HepG2 (cell line): ENCODE data around the gene CYP2W1. TPM values are rescaled to one million over a fixed set of nuclear protein-coding genes. Genes with fewer than 3 reads are reported as not detected.

Experiments used
- CC2D1A ChIP-seq: sonication (generic); formaldehyde crosslinking; IDR thresholded peaks from 2 replicates; pipeline ENCODE4 v1.8.1; 2023; ENCODE audit warnings: mild to moderate bottlenecking, missing genetic modification reagents
- CEBPZ ChIP-seq: IDR thresholded peaks from 2 replicates; pipeline ENCODE4 v1.6.1; 2012; ENCODE audit warnings: low read length, improper control_type of control experiment
- PRDM15 ChIP-seq: sonication (generic); formaldehyde crosslinking; IDR thresholded peaks from 2 replicates; pipeline ENCODE4 v1.4.0; 2020; ENCODE audit warnings: missing genetic modification reagents
- SAFB2 ChIP-seq: sonication (generic); formaldehyde crosslinking; IDR thresholded peaks from 2 replicates; pipeline ENCODE4 v1.5.1; 2020; ENCODE audit warnings: missing genetic modification reagents, low read depth, mild to moderate bottlenecking, borderline replicate concordance
- SAP130 ChIP-seq: IDR thresholded peaks from 2 replicates; pipeline ENCODE4 v1.6.1; 2016; ENCODE audit warnings: low read depth
- THAP9 ChIP-seq: sonication (generic); formaldehyde crosslinking; IDR thresholded peaks from 2 replicates; pipeline ENCODE4; 2020; ENCODE audit warnings: missing genetic modification reagents, mild to moderate bottlenecking, borderline replicate concordance
- ZNF432 ChIP-seq: sonication (generic); formaldehyde crosslinking; IDR thresholded peaks from 2 replicates; pipeline ENCODE4 v1.5.0; 2020; ENCODE audit warnings: missing genetic modification reagents, mild to moderate bottlenecking, borderline replicate concordance
- polyA plus RNA-seq, 8 experiments: library from polyadenylated mRNA; depleted of rRNA in 3 of 8; stranded (reverse) in 7 of 8; unstranded in 1 of 8; fragments of >200 nt; fragmentation: Illumina TruSeq in 4 of 8; extraction: Trizol in 4 of 8; gene quantifications; 2 replicates each; pipeline versions ENCODE4 v1.2.1 to v1.2.3, GENCODE V29; 2011 to 2016; ENCODE audit warnings: low read depth in 4 of 8, missing spikeins in 1 of 8, mixed read lengths in 1 of 8; ENCODE audit not compliant: insufficient read depth in 1 of 8
- total RNA-seq, 5 experiments: library from RNA; depleted of rRNA; stranded (reverse); fragments of >200 nt; fragmentation: Illumina TruSeq; extraction: Trizol; gene quantifications; 2 replicates each; pipeline ENCODE4 v1.2.3, GENCODE V29; 2016; ENCODE audit warnings: low read depth in 1 of 5
- TF ChIP-seq, protein P1 (sequence below): sonication (generic); formaldehyde crosslinking; IDR thresholded peaks from 2 replicates; pipeline ENCODE4 v1.9.0; 2021; ENCODE audit warnings: mild to moderate bottlenecking, missing genetic modification reagents
- TF ChIP-seq, protein P2 (sequence below): sonication (generic); formaldehyde crosslinking; IDR thresholded peaks from 2 replicates; pipeline ENCODE4 v1.4.0; 2020; ENCODE audit warnings: low read depth, mild to moderate bottlenecking, missing genetic modification reagents

The CYP2W1 gene
- total and polyA plus RNA-seq, 2 of the 13 experiments (the other 11 are each of a cell fraction or from before 2014, with no cell fraction given): 19.5 to 31.7 TPM

DNA sequence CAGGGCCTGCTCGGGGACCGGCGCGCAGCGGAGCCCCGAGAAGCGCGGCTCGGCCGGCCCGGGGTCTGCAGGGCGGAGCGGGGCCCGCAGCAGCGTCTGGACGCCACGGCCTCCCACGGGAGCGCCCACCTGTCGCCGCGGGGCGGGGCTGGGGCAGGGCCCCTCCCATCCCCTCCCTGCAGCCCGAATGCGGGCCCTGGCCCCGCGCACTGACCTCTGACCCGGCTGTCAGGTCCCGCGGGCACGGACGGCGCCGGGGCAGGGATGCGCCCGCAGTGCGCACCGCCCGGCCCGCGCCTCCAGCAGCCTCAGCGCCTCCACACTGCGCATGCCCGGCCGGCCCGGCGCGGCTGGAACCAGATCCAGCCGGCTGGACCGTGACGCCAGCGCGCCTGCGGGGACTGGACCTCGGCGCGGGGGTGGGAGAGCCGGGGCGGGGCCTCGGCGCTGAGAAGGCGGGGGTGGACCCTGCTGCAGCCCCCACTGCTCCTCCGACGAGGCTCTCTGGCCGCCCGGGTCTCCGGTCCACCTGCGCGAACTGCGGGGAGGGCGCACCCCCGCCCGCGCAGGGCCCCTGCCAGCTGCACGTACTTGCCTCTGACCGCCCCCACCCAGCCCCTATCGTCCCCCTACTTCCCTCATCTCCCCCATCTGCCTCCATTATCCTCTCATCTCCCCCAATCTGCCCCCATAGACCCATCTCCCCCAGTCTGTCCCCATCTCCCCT is 45.2 kb downstream of the CYP2W1 start (continued):
- TF ChIP-seq, protein P1, sequence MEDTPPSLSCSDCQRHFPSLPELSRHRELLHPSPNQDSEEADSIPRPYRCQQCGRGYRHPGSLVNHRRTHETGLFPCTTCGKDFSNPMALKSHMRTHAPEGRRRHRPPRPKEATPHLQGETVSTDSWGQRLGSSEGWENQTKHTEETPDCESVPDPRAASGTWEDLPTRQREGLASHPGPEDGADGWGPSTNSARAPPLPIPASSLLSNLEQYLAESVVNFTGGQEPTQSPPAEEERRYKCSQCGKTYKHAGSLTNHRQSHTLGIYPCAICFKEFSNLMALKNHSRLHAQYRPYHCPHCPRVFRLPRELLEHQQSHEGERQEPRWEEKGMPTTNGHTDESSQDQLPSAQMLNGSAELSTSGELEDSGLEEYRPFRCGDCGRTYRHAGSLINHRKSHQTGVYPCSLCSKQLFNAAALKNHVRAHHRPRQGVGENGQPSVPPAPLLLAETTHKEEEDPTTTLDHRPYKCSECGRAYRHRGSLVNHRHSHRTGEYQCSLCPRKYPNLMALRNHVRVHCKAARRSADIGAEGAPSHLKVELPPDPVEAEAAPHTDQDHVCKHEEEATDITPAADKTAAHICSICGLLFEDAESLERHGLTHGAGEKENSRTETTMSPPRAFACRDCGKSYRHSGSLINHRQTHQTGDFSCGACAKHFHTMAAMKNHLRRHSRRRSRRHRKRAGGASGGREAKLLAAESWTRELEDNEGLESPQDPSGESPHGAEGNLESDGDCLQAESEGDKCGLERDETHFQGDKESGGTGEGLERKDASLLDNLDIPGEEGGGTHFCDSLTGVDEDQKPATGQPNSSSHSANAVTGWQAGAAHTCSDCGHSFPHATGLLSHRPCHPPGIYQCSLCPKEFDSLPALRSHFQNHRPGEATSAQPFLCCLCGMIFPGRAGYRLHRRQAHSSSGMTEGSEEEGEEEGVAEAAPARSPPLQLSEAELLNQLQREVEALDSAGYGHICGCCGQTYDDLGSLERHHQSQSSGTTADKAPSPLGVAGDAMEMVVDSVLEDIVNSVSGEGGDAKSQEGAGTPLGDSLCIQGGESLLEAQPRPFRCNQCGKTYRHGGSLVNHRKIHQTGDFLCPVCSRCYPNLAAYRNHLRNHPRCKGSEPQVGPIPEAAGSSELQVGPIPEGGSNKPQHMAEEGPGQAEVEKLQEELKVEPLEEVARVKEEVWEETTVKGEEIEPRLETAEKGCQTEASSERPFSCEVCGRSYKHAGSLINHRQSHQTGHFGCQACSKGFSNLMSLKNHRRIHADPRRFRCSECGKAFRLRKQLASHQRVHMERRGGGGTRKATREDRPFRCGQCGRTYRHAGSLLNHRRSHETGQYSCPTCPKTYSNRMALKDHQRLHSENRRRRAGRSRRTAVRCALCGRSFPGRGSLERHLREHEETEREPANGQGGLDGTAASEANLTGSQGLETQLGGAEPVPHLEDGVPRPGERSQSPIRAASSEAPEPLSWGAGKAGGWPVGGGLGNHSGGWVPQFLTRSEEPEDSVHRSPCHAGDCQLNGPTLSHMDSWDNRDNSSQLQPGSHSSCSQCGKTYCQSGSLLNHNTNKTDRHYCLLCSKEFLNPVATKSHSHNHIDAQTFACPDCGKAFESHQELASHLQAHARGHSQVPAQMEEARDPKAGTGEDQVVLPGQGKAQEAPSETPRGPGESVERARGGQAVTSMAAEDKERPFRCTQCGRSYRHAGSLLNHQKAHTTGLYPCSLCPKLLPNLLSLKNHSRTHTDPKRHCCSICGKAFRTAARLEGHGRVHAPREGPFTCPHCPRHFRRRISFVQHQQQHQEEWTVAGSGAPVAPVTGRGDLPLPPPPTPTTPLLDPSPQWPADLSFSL (CRISPR knock-in tag): no peak
- TF ChIP-seq ZNF432 (CRISPR knock-in tag) (no peak), SAFB2 (CRISPR knock-in tag) (no peak), THAP9 (CRISPR knock-in tag) (no peak), SAP130 (CRISPR knock-in tag) (peak; percentile 27; the same call in 1 of the 2 replicates), PRDM15 (CRISPR knock-in tag) (no peak), CEBPZ (no peak), CC2D1A (CRISPR knock-in tag) (no peak)
- TF ChIP-seq, protein P2, sequence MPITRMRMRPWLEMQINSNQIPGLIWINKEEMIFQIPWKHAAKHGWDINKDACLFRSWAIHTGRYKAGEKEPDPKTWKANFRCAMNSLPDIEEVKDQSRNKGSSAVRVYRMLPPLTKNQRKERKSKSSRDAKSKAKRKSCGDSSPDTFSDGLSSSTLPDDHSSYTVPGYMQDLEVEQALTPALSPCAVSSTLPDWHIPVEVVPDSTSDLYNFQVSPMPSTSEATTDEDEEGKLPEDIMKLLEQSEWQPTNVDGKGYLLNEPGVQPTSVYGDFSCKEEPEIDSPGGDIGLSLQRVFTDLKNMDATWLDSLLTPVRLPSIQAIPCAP (CRISPR knock-in tag): no peak
